Ishikawa (cell line): ENCODE results near the gene FIGNL2.

Experiments used
- CEBPB ChIP-seq: IDR thresholded peaks from 2 replicates; pipeline ENCODE4 v1.6.1; 2012
- CREB1 ChIP-seq: IDR thresholded peaks from 2 replicates; pipeline ENCODE4 v1.6.1; 2012; ENCODE audit warnings: low read depth
- EGR1 ChIP-seq: IDR thresholded peaks from 2 replicates; pipeline ENCODE4 v1.6.1; 2012
- EP300 ChIP-seq: IDR thresholded peaks from 2 replicates; pipeline ENCODE4 v1.6.1; 2012; ENCODE audit warnings: borderline replicate concordance
- FOXM1 ChIP-seq: IDR thresholded peaks from 2 replicates; pipeline ENCODE4 v1.6.1; 2012; ENCODE audit warnings: low read depth, borderline replicate concordance
- NFIC ChIP-seq: IDR thresholded peaks from 2 replicates; pipeline ENCODE4 v1.6.1; 2012
- RAD21 ChIP-seq: IDR thresholded peaks from 2 replicates; pipeline ENCODE4 v1.6.1; 2012; ENCODE audit warnings: low read depth
- TAF1 ChIP-seq: IDR thresholded peaks from 2 replicates; pipeline ENCODE4 v1.6.1; 2012; ENCODE audit warnings: low read depth, mild to moderate bottlenecking
- TCF12 ChIP-seq: IDR thresholded peaks from 2 replicates; pipeline ENCODE4 v1.6.1; 2012; ENCODE audit warnings: low read depth
- TEAD4 ChIP-seq: IDR thresholded peaks from 2 replicates; pipeline ENCODE4 v1.6.1; 2012
- YY1 ChIP-seq: IDR thresholded peaks from 2 replicates; pipeline ENCODE4 v1.6.1; 2012; ENCODE audit warnings: low read depth
- ZBTB7A ChIP-seq: IDR thresholded peaks from 2 replicates; pipeline ENCODE4 v1.6.1; 2012; ENCODE audit warnings: low read depth
- TF ChIP-seq, protein P1 (sequence below): IDR thresholded peaks from 2 replicates; pipeline ENCODE4 v1.6.1; 2012
- TF ChIP-seq, protein P2 (sequence below): IDR thresholded peaks from 2 replicates; pipeline ENCODE4 v1.6.1; 2012

Gene FIGNL2

DNA sequence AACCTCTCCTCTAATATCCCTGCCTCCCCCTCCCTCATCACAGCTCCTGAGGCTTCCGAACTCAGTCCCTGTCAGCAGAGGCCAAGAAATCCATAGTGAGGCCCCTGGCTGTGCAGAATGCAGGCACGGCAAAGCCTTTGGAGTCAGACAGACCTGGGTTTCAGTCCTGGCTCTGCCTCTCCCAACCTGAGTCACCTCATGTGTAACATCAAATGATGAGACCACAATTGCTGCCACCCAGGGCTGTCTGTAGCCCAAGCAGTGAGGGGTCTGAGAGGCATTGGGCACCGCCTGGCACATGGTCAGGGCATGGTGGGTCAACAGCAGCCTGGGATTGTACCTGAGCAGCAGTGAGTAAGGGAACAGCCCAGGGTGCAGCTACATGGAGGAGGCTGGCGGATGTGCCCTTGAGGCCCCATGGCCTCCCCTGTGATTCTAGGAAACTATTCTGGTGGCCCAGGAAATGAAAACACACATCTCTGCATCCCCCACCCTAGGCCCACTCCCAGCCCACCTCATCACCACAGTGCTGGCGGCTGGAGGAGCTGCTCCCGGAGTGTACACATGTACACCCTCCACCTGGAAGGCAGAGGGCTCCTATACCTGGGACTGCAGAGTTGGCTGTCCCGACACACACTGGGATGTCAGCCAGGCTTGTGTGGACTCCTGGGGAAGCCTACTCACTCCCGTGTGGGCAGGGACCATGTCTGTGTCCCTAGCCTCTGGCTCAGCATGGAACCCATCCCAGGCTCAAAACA lies 47.0 kb upstream of the FIGNL2 start:
- no peak for TF ChIP-seq TCF12
- TF ChIP-seq TAF1 = no peak
- no peak for TF ChIP-seq YY1
- TF ChIP-seq, protein P1, sequence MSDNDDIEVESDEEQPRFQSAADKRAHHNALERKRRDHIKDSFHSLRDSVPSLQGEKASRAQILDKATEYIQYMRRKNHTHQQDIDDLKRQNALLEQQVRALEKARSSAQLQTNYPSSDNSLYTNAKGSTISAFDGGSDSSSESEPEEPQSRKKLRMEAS = no peak

DNA sequence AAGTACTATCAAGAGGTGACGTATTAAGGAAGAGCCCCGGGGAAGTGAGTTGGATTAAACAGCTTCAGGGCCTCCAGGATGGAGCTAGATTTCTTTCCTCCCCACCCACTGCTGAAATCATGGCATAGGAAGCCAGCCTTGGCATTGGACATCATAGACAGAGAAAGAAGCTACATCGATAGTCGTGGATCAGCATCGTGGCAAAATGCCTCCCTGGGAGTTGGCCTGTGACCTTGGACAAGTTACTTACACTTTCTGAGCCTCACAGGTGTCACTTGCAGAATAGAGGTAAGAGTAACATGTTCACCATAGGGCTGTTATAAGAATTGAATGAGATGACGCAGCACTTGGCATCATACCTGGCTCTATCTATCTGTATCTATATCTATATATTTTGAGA lies 45.3 kb upstream of the FIGNL2 start:
- TF ChIP-seq, protein P1 = no peak
- TF ChIP-seq RAD21 (no peak), FOXM1 (no peak)

DNA sequence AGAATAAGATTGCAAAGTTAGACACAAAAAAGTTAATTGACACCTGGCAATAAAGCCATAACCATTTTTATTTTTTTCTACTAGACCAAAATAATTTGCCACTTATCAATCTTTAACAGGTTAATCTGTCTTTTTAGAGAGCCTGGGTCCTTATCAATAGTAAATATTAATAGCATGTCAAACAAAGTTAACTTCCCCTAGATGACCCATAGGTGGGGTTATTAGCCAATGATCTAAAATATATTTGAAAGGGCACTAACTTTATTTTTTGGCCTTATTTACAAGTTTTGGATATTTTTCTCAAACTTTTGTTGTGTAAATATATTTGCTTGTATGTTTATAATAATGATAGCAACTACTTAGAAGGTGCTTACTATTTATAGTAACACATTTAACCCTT lies 43.3 kb upstream of the FIGNL2 start:
- TF ChIP-seq EP300 (no peak), TCF12 (no peak), RAD21 (peak; percentile 33; the same call in 1 of the 2 replicates), TAF1 (no peak)

DNA sequence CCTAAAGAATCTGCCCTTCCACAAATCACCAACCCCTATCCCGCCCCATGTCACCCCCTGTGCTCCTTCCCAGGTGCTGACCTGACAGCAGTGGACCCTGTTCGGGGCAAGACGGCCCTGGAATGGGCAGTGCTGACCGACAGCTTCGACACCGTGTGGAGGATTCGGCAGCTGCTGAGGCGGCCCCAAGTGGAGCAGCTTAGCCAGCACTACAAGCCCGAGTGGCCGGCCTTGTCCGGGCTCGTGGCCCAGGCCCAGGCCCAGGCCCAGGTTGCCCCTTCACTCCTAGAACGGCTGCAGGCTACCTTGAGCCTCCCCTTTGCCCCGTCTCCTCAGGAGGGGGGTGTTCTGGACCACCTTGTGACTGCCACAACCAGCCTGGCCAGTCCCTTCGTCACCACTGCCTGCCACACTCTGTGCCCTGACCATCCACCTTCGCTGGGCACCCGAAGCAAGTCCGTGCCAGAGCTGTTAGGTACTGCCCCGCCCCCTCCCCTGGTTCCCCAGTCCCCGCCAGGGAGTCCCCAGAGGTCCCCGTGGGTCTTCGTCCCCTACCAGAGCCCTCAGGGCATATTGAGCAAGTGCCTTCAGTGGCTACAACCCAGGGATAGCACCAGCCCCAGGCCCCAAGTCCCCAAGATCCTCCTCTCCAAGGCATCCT lies 42.1 kb upstream of the FIGNL2 start:
- no peak for TF ChIP-seq TCF12
- TF ChIP-seq NFIC = no peak
- no peak for TF ChIP-seq TEAD4
- TF ChIP-seq CREB1 = no peak
- TF ChIP-seq FOXM1 = no peak
- no peak for TF ChIP-seq EGR1
- TF ChIP-seq, protein P2, sequence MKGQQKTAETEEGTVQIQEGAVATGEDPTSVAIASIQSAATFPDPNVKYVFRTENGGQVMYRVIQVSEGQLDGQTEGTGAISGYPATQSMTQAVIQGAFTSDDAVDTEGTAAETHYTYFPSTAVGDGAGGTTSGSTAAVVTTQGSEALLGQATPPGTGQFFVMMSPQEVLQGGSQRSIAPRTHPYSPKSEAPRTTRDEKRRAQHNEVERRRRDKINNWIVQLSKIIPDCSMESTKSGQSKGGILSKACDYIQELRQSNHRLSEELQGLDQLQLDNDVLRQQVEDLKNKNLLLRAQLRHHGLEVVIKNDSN = no peak

DNA sequence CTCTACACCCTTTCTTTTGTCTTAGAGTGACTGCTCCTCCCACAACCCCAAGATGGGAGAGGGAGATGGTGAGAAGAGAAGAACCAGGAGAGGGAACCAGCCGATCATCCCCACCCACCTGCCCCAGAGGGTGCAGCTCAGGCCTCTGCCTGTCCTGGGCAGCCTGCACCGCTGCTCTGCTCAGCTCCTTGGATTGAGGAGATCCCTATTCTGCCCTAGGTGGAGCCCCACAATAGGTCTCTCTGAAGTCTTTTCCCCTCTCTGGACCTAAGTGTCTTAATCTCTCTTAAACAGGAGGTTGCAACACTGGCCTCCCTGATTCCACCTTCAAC lies 41.6 kb upstream of the FIGNL2 start:
- TF ChIP-seq YY1 = no peak
- no peak for TF ChIP-seq CEBPB

DNA sequence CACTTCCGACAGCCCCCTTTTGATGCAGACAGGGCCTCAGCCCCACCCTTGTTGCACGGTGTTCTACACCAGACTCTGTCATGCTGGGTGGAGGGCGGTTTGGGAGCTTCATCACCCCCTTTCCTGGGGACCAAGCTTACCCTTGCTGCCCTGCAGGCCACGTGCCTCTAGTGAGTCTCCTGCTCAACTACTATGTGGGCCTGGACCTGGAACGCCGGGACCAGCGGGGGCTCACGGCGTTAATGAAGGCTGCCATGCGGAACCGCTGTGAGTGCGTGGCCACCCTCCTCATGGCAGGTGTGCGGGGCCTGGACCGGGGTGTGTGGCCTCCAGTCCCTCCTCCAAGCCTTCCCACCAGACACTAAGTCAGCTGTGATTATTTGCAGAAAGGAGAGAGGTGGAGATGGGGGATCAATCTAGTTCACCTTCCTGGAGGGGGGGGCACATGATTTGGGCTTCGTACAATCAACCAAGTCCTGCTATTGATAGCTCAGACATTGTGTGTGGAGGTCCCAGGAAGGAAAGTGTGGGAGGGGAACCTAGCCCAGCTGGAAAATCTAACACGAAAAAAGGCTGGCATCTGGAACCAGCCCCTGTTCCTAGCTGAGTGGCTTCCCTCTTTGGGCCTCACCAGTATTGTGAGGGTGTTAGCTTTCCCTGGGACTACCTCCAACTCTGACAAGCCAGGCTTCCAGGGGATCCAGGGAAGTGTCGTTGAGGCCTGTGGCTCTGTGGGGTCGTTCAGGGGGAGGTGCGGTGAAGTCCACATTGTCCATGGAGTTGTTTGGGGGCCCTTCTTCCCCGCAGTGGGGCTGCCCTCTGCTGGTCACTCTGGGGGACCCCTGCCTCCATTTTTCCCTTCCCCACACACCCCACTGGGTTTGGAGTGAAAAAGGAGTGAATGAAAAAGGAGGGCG lies 41.0 kb upstream of the FIGNL2 start:
- TF ChIP-seq RAD21 = peak; percentile 6; the same call in 1 of the 2 replicates
- no peak for TF ChIP-seq TAF1
- no peak for TF ChIP-seq CEBPB

DNA sequence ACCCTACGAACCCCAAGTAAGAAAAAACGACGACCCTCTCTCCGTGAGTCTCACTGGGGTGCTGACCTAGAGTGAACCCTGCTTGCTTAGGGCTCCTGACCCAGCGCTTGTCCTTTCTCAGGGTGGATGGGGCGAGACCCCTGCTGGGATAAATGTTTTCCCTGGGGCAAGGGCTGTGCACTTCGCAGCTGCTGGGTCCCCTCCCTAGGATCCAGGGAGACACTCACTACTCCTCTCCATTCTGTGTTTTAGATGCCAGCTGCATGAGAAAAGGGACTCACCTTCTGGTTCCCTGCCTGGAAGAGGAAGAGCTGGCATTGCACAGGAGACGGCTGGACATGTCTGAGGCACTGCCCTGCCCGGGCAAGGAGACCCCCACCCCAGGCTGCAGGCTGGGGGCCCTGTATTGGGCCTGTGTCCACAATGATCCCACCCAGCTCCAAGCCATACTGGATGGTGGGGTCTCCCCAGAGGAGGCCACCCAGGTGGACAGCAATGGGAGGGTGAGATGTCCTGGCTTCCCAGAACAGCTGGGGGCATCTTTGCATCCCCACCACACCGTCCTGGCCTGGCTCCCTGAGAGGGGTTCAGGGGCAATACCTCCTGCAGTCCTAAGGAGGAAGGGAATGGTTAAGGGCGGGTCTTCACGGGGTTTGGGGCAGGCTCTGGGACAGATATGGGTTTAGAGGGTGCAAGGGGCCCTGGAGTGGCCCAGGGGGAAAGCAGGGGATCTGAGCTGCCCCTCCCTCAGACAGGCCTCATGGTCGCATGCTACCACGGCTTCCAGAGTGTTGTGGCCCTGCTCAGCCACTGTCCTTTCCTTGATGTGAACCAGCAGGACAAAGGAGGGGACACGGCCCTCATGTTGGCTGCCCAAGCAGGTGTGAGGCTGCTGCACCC lies 40.0 kb upstream of the FIGNL2 start:
- no peak for TF ChIP-seq CEBPB
- no peak for TF ChIP-seq YY1
- TF ChIP-seq EP300 = no peak
- TF ChIP-seq NFIC = no peak
- no peak for TF ChIP-seq TEAD4

DNA sequence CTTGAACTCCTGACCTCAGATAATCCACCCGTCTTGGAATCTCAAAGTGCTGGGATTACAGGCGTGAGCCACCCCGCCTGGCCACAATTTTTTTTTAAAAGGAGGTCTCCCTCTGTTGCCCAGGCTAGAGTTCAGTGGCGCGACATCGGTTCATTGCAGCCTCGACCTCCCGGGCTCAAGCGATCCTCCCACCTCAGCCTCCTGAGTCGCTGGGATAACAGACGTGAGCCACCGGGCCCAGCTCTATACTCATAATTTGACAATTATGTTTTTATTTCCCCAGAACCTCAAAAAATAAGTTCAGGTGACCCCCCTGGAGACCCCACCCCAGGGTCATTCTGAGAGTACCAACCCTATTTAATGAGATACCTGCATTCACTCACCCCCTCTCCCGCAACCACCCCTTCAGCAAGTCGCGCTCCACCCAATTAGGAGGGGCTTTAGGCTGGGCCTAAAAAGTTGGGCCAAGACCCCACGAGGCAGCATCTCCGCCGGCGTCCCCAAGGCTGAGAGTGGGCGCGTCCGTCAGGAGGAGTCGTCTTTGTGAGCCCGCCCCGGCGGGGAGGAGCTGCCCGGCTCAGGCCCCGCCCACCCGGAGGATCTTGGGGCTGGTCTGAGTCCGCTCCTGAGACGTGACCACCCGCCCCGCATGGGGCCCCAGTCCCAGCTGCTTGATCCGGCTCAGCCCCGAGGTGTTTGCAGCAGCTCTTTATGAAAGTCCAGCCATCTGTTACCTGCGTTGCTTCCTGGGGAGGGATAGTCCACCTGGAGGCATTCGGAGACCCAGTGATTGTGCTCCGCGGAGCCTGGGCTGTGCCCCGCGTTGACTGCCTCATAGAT lies 39.2 kb upstream of the FIGNL2 start, which contains the start of gene ANKRD33:
ANKRD33 (plus strand) TSS at position 628 of the 840 bp plus-strand sequence; CDS start at position 712, 84 bp downstream.
- peak; percentile 39; the same call in 1 of the 2 replicates for TF ChIP-seq ZBTB7A
- TF ChIP-seq EGR1 = no peak

DNA sequence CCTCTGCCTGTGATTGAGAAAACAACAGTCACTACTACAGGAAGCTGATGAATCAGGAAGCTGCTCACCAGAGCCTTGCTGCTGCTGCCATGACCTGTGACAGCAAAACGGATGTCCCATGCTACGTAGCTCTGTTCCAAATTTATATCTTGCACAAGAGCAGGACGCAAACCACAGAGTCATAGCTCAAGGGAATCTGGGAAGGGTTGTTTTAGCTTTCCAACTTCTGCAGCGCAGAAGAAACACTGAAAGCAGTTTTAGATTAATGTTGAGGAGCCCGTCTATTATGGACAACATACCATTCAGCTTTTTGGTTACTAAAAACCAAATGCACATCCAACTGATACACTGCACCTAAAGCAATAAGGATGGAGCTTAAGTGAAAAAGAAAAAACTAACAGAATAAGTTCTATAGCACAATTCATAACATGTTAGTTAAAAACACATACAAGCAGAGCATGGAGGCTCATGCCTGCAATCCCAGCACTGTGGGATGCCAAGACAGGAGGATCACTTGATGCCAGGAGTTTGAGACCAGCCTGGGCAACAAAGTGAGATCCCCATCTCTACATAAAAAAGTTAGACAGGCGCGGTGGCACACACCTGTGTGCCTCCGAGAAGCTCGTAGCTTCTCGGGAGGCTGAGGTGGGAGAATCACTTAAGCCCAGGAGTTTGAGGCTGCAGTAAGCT lies 37.6 kb upstream of the FIGNL2 start:
- TF ChIP-seq RAD21 (no peak), CREB1 (no peak), TAF1 (no peak), TEAD4 (no peak), EGR1 (no peak), TCF12 (no peak), FOXM1 (no peak)
- TF ChIP-seq, protein P2 = peak; percentile 58
